Skeletal muscle tissue (tissue), 4 donors: Measurements from ENCODE around the gene AMOTL2. TPM values are rescaled to one million over a fixed set of nuclear protein-coding genes. Genes with fewer than 3 reads are reported as not detected.

Experiments
- H3K27ac ChIP-seq: one replicate; pipeline ENCODE4 v1.7.0; 2013; ENCODE audit warnings: mild to moderate bottlenecking, low read depth, low read length, inconsistent platforms
- H3K27me3 ChIP-seq, 3 donors: one replicate each; pipeline ENCODE4 v1.7.0; 2013; ENCODE audit warnings: low read length in 3 of 3; ENCODE audit not compliant: control insufficient read depth in 3 of 3, insufficient read depth in 3 of 3
- H3K36me3 ChIP-seq, 3 donors: one replicate each; pipeline ENCODE4 v1.7.0; 2013; ENCODE audit warnings: low read length in 3 of 3; ENCODE audit not compliant: control insufficient read depth in 3 of 3, insufficient read depth in 3 of 3
- H3K4me1 ChIP-seq, 3 donors: one replicate each; pipeline ENCODE4 v1.7.0; 2013; ENCODE audit warnings: low read length in 3 of 3, mild to moderate bottlenecking in 3 of 3; ENCODE audit not compliant: control insufficient read depth in 3 of 3, insufficient read depth in 3 of 3
- H3K4me3 ChIP-seq, 3 donors: one replicate each; pipeline ENCODE4 v1.7.0; 2013; ENCODE audit warnings: low read length in 3 of 3
- H3K9ac ChIP-seq, 3 donors: one replicate each; pipeline ENCODE4 v1.7.0; 2013; ENCODE audit warnings: low read length in 3 of 3, mild to moderate bottlenecking in 3 of 3, moderate library complexity in 2 of 3, low read depth in 1 of 3
- H3K9me3 ChIP-seq, 3 donors: one replicate each; pipeline ENCODE4 v1.7.0; 2013; ENCODE audit warnings: low read length in 3 of 3; ENCODE audit not compliant: control insufficient read depth in 3 of 3
- total RNA-seq: library from RNA; depleted of rRNA; stranded (reverse); fragments of >200 nt; gene quantifications from one replicate; pipeline ENCODE4 v1.2.3, GENCODE V29; 2014
- donor health status: Osteomylitis.

AMOTL2 gene
- total RNA-seq, 1 donor from 2014 or later: 56.9 TPM

DNA sequence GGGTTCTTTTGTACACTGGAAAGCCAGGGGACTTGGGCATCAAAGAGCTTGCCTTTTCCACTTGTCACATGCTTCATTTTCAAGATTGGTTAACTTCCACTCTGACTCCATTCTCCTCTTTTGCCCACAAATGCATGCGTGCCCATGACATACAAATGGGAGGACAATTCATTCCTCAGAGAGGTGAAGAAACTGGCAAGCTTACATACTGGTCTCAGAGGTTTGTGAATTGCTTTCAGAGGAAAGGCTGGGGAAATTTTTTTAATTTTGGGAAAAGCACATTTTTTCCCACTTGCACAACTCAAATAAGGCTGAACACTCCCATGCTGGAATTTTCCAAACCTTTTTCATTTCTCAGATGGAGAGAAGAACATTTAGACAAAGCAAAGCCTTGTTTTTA, 20.9 kb upstream of the AMOTL2 start:
- Histone ChIP-seq H3K9ac (no peak overlapping the region), H3K27ac (peak overlapping the region; percentile 66), H3K4me1 (peaks cover 8 to 17% (median 8%) of the 10 kb centered on the region in 3 donors), H3K36me3 (no peaks in the 10 kb centered on the region), H3K4me3 (no peak overlapping the region), H3K9me3 (no peaks in the 10 kb centered on the region), H3K27me3 (no peaks in the 10 kb centered on the region)

- H3K27ac ChIP-seq: no peak overlapping the region
- H3K4me3 ChIP-seq: no peak overlapping the region
- no peak overlapping the region for H3K9ac ChIP-seq
- no peaks in the 10 kb centered on the region for H3K9me3 ChIP-seq
- peaks cover 0 to 3% (median 0%) of the 10 kb centered on the region in 3 donors for H3K27me3 ChIP-seq
- no peaks in the 10 kb centered on the region for H3K36me3 ChIP-seq
- peaks cover 8 to 17% (median 8%) of the 10 kb centered on the region in 3 donors for H3K4me1 ChIP-seq
Measured at GRCh38 chr3:134394380-134394779, 20.1 kb upstream of the AMOTL2 start.

DNA sequence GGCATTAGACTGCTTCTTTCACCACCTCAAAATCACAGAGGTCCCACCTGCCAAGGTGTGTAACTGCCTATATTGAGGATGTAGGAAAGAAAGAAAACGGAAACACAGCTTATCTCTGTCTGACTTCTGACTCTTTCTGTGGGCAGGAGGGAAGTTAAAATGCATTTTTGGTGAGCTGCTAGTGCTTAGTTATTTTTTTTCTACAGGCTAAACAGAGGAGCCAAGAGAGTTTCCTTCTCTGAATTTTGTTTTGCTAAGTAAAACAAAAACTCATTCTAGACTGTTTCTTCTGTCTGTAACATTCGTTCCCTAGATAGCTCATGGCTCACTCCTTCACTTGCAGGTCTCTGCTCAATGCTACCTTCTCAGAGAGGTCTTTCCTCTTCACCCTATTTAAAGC, 18.8 kb upstream of the AMOTL2 start:
- Histone ChIP-seq H3K36me3 (no peaks in the 10 kb centered on the region), H3K4me3 (peak overlapping the region in 1 of 3 donors; percentile 34), H3K27ac (peak overlapping the region; percentile 64), H3K27me3 (peaks cover 0 to 3% (median 0%) of the 10 kb centered on the region in 3 donors), H3K9ac (no peak overlapping the region), H3K4me1 (peaks cover 8 to 17% (median 8%) of the 10 kb centered on the region in 3 donors), H3K9me3 (no peaks in the 10 kb centered on the region)

DNA sequence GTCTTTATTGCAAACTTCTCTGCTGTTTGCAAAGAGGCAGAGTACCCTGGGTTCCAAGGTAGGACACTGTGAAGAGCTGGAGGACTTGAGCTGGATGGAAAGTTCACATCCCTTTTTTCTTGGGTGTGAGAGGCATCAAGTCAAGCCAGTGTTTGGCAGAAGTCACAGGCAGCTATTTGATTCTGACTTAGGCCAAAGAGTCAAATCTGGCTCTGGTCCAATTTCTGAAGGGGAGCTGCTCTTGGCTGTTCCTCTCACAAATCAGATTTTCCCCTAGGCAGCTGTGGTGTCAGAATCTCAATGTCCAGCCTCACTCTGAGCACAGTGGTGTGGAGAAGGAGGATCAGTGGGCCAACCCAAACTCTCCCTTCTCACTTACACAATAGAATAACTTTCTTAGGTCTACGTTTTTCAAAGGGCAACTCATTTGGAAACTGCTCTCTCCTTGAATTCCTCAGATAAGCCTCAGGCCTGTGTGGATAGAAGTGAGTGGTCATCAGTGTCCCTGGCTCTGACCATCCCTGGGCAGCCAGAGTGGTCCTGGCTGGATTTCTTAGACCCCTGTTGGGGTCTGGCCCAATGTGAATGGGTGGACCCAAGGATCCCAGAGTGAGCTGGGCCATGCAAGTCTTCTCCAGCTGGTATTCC, 18.2 kb upstream of the AMOTL2 start:
- H3K27me3 ChIP-seq: peaks cover 0 to 3% (median 0%) of the 10 kb centered on the region in 3 donors
- H3K27ac ChIP-seq: peak overlapping the region; percentile 64
- H3K9me3 ChIP-seq: no peaks in the 10 kb centered on the region
- H3K9ac ChIP-seq: no peak overlapping the region
- H3K4me1 ChIP-seq: peaks cover 8 to 17% (median 8%) of the 10 kb centered on the region in 3 donors
- no peaks in the 10 kb centered on the region for H3K36me3 ChIP-seq
- H3K4me3 ChIP-seq: no peak overlapping the region

DNA sequence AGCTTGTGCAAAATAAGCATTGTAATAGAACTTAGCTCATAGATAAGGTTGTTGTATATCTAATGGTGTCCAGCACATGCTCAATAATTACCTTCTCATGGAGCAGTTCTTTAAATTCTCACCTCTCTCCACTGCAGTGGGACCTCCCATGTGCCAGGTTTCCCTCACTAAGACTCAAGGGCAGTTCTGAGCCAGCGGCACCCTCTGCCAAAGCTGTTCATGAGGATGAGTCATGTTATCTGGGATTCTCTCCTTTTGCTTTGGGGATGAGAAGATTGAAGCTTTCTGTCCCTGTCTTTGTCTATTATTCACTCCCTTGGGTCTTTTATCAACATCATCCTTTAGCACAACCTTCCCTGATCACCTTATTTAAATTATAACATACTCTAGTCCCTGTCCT, 15.6 kb upstream of the AMOTL2 start:
- Histone ChIP-seq H3K27me3 (peaks cover 0 to 3% (median 0%) of the 10 kb centered on the region in 3 donors), H3K36me3 (no peaks in the 10 kb centered on the region), H3K9ac (no peak overlapping the region)

GRCh38 chr3:134388788-134389485, 14.7 kb upstream of the AMOTL2 start:
- no peaks in the 10 kb centered on the region for H3K9me3 ChIP-seq
- H3K4me3 ChIP-seq: no peak overlapping the region
- H3K4me1 ChIP-seq: peaks cover 5 to 10% (median 8%) of the 10 kb centered on the region in 3 donors
- no peak overlapping the region for H3K27ac ChIP-seq
- H3K9ac ChIP-seq: no peak overlapping the region
- H3K36me3 ChIP-seq: no peaks in the 10 kb centered on the region
- H3K27me3 ChIP-seq: peaks cover 0 to 3% (median 0%) of the 10 kb centered on the region in 3 donors

More for the DNA sequence above, 15.6 kb upstream of the AMOTL2 start:
- Histone ChIP-seq H3K27ac (no peak overlapping the region), H3K4me1 (peaks cover 5 to 12% (median 8%) of the 10 kb centered on the region in 3 donors), H3K4me3 (no peak overlapping the region), H3K9me3 (no peaks in the 10 kb centered on the region)

GRCh38 chr3:134388292-134388691, 14.0 kb upstream of the AMOTL2 start:
- Histone ChIP-seq H3K4me3 (no peak overlapping the region), H3K9ac (no peak overlapping the region), H3K4me1 (peaks cover 5 to 10% (median 8%) of the 10 kb centered on the region in 3 donors), H3K9me3 (no peaks in the 10 kb centered on the region), H3K27ac (no peak overlapping the region), H3K27me3 (peaks cover 0 to 3% (median 0%) of the 10 kb centered on the region in 3 donors), H3K36me3 (no peaks in the 10 kb centered on the region)

DNA sequence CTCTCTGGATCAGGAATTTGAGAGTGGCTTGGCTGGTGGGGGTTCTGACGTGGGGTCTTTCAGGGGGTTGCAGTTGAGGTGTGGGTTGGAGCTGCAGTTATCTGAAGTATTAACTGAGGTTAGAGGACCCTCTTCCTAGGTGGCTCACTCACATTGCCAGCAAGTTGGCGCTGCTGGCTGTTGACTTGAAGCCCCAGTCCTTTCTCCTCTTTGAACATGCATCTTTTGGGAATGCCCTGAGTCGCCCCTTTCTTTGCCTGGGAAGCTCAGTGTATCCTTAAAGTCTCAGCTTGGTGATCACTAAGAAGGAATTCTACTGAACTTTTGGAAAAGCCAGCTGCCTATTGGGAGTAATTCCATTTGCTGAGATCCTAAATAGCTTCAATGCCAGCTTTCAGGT, 13.0 kb upstream of the AMOTL2 start:
- Histone ChIP-seq H3K27me3 (peaks cover 0 to 3% (median 0%) of the 10 kb centered on the region in 3 donors), H3K27ac (no peak overlapping the region), H3K4me1 (peaks cover 2 to 4% (median 3%) of the 10 kb centered on the region in 3 donors), H3K36me3 (no peaks in the 10 kb centered on the region), H3K9ac (no peak overlapping the region), H3K4me3 (no peak overlapping the region), H3K9me3 (no peaks in the 10 kb centered on the region)

DNA sequence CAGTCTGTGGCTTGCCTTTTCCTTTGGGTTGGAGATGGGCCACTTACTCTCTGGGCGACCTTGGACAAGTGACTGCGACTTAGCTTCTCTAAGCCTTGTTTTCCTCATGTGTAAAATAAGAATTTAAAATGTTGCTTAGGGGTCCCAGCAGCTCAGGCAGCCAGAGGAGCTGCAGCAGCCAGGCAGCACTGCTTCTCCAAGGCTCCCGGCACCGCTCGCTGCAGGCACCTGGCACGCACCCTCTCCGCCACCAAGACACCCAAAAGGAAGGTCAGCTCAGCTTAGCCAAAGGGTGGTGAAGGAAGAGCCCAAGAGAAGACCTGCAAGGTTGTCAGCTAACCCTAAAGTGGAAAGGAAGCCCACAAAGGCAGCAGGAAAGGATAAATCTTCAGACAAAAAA, 10.7 kb upstream of the AMOTL2 start:
- no peak overlapping the region for H3K9ac ChIP-seq
- no peaks in the 10 kb centered on the region for H3K36me3 ChIP-seq
- no peak overlapping the region for H3K27ac ChIP-seq
- peaks cover 0 to 5% (median 2%) of the 10 kb centered on the region in 3 donors for H3K4me1 ChIP-seq
- H3K27me3 ChIP-seq: peaks cover 0 to 2% (median 0%) of the 10 kb centered on the region in 3 donors
- no peaks in the 10 kb centered on the region for H3K9me3 ChIP-seq
- H3K4me3 ChIP-seq: no peak overlapping the region

GRCh38 chr3:134381831-134382442, 7.7 kb upstream of the AMOTL2 start:
- H3K27me3 ChIP-seq: no peaks in the 10 kb centered on the region
- H3K4me1 ChIP-seq: peaks cover 7 to 10% (median 8%) of the 10 kb centered on the region in 3 donors
- H3K9ac ChIP-seq: no peak overlapping the region
- no peaks in the 10 kb centered on the region for H3K36me3 ChIP-seq
- H3K27ac ChIP-seq: peak overlapping the region; percentile 56
- no peaks in the 10 kb centered on the region for H3K9me3 ChIP-seq
- no peak overlapping the region for H3K4me3 ChIP-seq
